Ishikawa (cell line): ENCODE data around the gene RNF227.

ENCODE experiments used
- CEBPB ChIP-seq: IDR thresholded peaks from 2 replicates; pipeline ENCODE4 v1.6.1; 2012
- CREB1 ChIP-seq: IDR thresholded peaks from 2 replicates; pipeline ENCODE4 v1.6.1; 2012; ENCODE audit warnings: low read depth
- EGR1 ChIP-seq: IDR thresholded peaks from 2 replicates; pipeline ENCODE4 v1.6.1; 2012
- EP300 ChIP-seq: IDR thresholded peaks from 2 replicates; pipeline ENCODE4 v1.6.1; 2012; ENCODE audit warnings: borderline replicate concordance
- FOXM1 ChIP-seq: IDR thresholded peaks from 2 replicates; pipeline ENCODE4 v1.6.1; 2012; ENCODE audit warnings: low read depth, borderline replicate concordance
- NFIC ChIP-seq: IDR thresholded peaks from 2 replicates; pipeline ENCODE4 v1.6.1; 2012
- RAD21 ChIP-seq: IDR thresholded peaks from 2 replicates; pipeline ENCODE4 v1.6.1; 2012; ENCODE audit warnings: low read depth
- REST ChIP-seq: IDR thresholded peaks from 2 replicates; pipeline ENCODE4 v1.6.1; 2012; ENCODE audit warnings: low read depth, mild to moderate bottlenecking
- TAF1 ChIP-seq: IDR thresholded peaks from 2 replicates; pipeline ENCODE4 v1.6.1; 2012; ENCODE audit warnings: low read depth, mild to moderate bottlenecking
- TCF12 ChIP-seq: IDR thresholded peaks from 2 replicates; pipeline ENCODE4 v1.6.1; 2012; ENCODE audit warnings: low read depth
- TEAD4 ChIP-seq: IDR thresholded peaks from 2 replicates; pipeline ENCODE4 v1.6.1; 2012
- USF1 ChIP-seq: IDR thresholded peaks from 2 replicates; pipeline ENCODE4 v1.6.1; 2012
- YY1 ChIP-seq: IDR thresholded peaks from 2 replicates; pipeline ENCODE4 v1.6.1; 2012; ENCODE audit warnings: low read depth
- ZBTB7A ChIP-seq: IDR thresholded peaks from 2 replicates; pipeline ENCODE4 v1.6.1; 2012; ENCODE audit warnings: low read depth
- TF ChIP-seq, protein P1 (sequence below): IDR thresholded peaks from 2 replicates; pipeline ENCODE4 v1.6.1; 2012

The RNF227 gene

DNA sequence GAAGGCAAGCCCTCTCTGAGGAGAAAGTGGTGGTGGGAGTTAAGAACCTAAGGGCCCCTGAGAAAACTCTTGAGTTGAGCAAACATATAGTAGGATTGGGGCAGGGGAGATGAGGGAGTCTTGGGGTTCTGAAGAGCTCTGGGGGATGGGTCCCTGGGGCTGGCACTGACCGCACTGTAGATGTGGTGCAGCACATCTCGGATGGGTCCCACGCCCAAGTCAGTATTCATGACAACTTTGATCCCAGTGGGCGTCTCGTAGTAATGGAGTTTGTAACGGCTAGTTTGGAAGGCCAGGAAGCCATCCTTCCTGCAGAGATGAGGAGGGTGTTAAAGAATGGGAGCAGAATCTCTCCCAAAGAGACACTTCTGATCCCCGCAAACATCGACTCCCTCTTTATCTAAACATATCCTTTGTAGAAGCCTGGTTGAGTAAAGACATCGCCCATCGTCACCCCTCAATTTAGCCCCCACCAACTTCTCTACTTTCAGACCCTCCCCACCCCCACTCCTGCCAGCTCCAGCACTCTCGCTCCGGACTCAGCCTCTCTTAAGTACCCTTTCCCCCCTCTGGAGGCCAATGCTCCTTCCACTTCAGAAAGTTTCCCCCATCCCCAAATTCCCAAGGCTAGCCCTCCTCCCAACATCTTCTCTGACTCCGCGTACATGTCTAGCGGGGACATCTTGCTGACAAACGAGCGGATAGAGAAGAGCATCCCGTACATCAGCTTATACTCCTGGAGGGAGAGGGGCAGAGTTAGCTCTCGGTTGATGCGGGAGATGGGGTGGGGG lies 14.9 kb upstream of the RNF227 start:
- no peak for TF ChIP-seq CEBPB
- no peak for TF ChIP-seq EP300
- TF ChIP-seq, protein P1, sequence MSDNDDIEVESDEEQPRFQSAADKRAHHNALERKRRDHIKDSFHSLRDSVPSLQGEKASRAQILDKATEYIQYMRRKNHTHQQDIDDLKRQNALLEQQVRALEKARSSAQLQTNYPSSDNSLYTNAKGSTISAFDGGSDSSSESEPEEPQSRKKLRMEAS: no peak
- no peak for TF ChIP-seq ZBTB7A
- TF ChIP-seq FOXM1: no peak
- TF ChIP-seq NFIC: no peak
- TF ChIP-seq TEAD4: no peak
- TF ChIP-seq YY1: no peak
- TF ChIP-seq REST: no peak
- TF ChIP-seq TCF12: no peak
- TF ChIP-seq RAD21: no peak
- no peak for TF ChIP-seq TAF1
- no peak for TF ChIP-seq USF1
- TF ChIP-seq EGR1: no peak
- no peak for TF ChIP-seq CREB1

DNA sequence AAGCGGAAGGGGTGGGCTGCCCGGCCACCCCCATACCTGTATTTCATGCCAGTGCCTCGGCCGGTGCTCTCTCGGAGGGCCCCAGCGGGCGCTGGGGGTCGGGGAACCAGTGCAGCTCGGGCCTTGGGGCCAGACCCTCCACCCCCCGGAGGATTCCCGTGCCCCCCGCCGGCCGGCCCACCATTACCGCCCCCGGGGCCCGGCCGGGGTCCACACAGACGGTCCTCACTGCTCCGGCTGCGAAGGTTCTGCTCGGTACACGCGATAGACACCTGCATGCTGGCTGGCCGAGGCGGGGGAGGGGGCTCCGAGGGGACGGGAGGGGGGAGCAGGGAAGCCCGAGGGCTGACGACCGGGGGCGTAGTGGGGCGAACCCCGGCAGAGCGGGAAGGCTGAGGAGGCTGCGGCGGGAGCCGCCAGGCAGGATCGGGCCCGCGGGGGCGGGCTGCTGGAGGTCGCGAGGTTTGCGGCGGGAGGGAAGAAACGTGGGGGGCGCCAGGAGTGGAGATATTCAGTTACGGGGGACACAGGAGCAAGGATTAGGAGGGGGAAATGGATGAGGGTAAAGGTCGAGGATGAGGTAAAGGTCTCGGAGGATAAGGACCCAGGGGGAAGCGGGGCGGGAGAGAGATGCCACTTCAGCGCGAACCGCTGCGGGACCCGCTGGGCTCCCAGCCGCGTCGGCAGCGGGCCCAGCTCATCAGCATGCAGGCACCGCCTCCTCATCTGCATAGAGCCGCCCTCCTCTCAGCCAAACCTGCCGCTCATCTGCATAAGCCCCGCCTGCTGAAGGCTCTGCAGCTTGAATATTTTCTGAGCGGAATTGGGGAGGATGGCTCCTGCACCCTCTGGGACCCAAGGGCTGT lies 13.3 kb upstream of the RNF227 start, which contains the start of gene KCNAB3:
TSS of gene KCNAB3 (minus strand) at position 699 of the 866 bp plus-strand sequence. CDS start at position 278, 421 bp downstream.
- no peak for TF ChIP-seq TCF12
- no peak for TF ChIP-seq RAD21
- TF ChIP-seq TEAD4: no peak
- no peak for TF ChIP-seq YY1
- no peak for TF ChIP-seq EGR1
- no peak for TF ChIP-seq NFIC
- TF ChIP-seq TAF1: no peak
- TF ChIP-seq EP300: no peak
- no peak for TF ChIP-seq CREB1
- no peak for TF ChIP-seq FOXM1
- TF ChIP-seq, protein P1: no peak
- TF ChIP-seq REST: no peak
- no peak for TF ChIP-seq CEBPB
- no peak for TF ChIP-seq USF1
- TF ChIP-seq ZBTB7A: no peak

GRCh38 chr17:7927596-7927995 lies 11.5 kb upstream of the RNF227 start:
- no peak for TF ChIP-seq RAD21
- TF ChIP-seq, protein P1: no peak
- TF ChIP-seq EP300: no peak
- TF ChIP-seq REST: no peak
- no peak for TF ChIP-seq ZBTB7A
- TF ChIP-seq USF1: no peak
